ENCODE data around the gene CPNE6. TPM values are rescaled to one million over a fixed set of nuclear protein-coding genes. Genes with fewer than 3 reads are reported as not detected.

The CPNE6 gene
- polyA plus RNA-seq, 2 of the 4 experiments (the other 2 are of a cell fraction) = not detected

DNA sequence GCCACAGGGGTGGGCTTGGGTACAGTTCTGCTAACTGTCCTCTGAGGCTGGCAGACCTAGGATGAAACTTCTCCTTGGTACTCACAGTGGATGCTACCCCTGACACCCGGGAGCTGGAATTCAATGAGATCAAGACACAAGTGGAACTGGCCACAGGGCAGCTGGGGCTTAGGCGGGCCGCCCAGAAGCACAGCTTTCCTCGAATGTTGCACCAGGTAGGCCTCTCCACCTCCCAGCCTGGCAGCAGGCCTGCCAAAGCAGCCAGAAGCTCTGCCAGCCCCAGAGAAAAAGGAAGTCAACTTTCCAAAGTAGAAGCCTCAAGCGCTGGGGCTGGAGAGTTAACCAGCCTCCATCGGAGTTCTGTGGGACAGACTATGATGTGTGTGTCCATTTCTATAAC lies 45.8 kb downstream of the CPNE6 start:
- Histone ChIP-seq H3K4me1 (peaks cover 11% of the 10 kb centered on the region; the same call in 1 of the 3 replicates), H3K27ac (no peak overlapping the region), H3K4me3 (no peak overlapping the region), H3K9me3 (no peaks in the 10 kb centered on the region), H3K4me2 (no peak overlapping the region)
- no peak for DNase-seq (ENCODE audit: low read depth in 1 of 2, low spot score in 1 of 2)
- POLR2A ChIA-PET = no interaction called here
- 94% methylated on average over 5 of the region's 6 CpGs for WGBS (ENCODE audit: missing lambda C conversion rate)
- CTCF ChIA-PET = interaction anchor here (1.3 to 5.6 kb wide), 8 partner anchors 8 to 59 kb away, joined by 3 to 44 read pairs (median 9); partner anchors contain the start of genes IRF9 and PSME1
- TF ChIP-seq JUNB (IDR thresholded peaks at IDR 0.05) = no peak
- TF ChIP-seq JUN (IDR thresholded peaks at IDR 0.05) = no peak
- no peak for TF ChIP-seq CTCF (IDR thresholded peaks at IDR 0.05)
- TF ChIP-seq GATA3 (IDR thresholded peaks at IDR 0.05; ENCODE audit: borderline replicate concordance) = no peak
- TF ChIP-seq CBX8 (IDR thresholded peaks at IDR 0.05) = no peak
- no peak for TF ChIP-seq FOSB (CRISPR knock-in tag; IDR thresholded peaks at IDR 0.05)
- TF ChIP-seq ATOH8 (CRISPR knock-in tag; IDR thresholded peaks at IDR 0.05; ENCODE audit: low read depth) = no peak
- no peak for TF ChIP-seq RCOR1 (IDR thresholded peaks at IDR 0.05; ENCODE audit: low read depth, low read length)
- no peak for ATAC-seq
- FAIRE-seq = no peak

DNA sequence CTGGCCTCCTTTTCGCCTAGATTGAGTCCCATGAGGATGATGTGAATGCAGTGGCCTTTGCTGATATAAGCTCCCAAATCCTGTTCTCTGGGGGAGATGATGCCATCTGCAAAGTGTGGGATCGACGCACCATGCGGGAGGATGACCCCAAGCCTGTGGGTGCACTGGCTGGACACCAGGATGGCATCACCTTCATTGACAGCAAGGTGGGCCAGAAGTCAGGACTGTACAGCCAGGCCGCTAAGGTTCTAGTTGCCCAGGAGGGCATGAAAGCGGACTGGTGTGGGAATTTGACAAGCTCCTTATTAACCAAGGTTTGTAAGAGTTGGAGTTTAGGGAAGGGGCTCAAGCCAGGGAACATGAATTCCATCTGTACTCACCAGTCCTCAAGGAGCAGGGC lies 48.3 kb downstream of the CPNE6 start:
- no peak for FAIRE-seq
- no peak for ATAC-seq
- CTCF ChIA-PET = interaction anchor here (1.2 to 5.5 kb wide), 5 partner anchors 11 to 41 kb away, joined by 4 to 20 read pairs (median 7); partner anchors contain the start of genes IRF9 and PSME1
- Histone ChIP-seq H3K9me3 (no peaks in the 10 kb centered on the region), H3K27ac (no peak overlapping the region), H3K4me1 (peaks cover 8% of the 10 kb centered on the region; the same call in 1 of the 3 replicates), H3K4me2 (no peak overlapping the region), H3K4me3 (no peak overlapping the region)
- POLR2A ChIA-PET = no interaction called here
- 93% methylated on average over 6 of the region's 6 CpGs for WGBS (ENCODE audit: missing lambda C conversion rate)
- no peak for TF ChIP-seq EHMT2 (IDR thresholded peaks at IDR 0.05; ENCODE audit: low read depth)
- TF ChIP-seq, protein P1, sequence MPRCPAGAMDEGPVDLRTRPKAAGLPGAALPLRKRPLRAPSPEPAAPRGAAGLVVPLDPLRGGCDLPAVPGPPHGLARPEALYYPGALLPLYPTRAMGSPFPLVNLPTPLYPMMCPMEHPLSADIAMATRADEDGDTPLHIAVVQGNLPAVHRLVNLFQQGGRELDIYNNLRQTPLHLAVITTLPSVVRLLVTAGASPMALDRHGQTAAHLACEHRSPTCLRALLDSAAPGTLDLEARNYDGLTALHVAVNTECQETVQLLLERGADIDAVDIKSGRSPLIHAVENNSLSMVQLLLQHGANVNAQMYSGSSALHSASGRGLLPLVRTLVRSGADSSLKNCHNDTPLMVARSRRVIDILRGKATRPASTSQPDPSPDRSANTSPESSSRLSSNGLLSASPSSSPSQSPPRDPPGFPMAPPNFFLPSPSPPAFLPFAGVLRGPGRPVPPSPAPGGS (IDR thresholded peaks at IDR 0.05) = no peak
- no peak for DNase-seq (ENCODE audit: low read depth in 1 of 2, low spot score in 1 of 2)

DNA sequence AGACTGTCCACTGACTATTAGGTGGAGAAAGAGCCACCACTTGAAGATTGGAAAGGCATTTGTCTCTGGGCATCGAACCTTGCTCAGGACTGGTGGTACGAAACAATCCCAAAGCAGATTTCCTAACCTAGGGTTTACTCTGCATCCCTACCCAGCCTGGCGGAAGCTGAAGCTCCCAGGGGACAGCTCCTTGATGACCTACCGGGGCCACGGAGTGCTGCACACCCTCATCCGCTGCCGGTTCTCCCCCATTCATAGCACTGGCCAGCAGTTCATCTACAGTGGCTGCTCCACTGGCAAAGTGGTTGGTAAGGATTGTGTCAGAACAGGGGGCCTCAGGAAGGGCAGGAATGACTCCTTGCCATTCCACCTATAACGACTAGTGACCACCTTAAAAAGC lies 49.8 kb downstream of the CPNE6 start:
- ChIA-PET CTCF (interaction anchor here (0.9 to 2.0 kb wide), 6 partner anchors 10 to 63 kb away, joined by 3 to 9 read pairs (median 5); partner anchors contain the start of genes IRF9 and PSME1), POLR2A (no interaction called here)
- no peaks in the 10 kb centered on the region for H3K9me3 ChIP-seq
- FAIRE-seq = no peak
- DNase-seq (ENCODE audit: low read depth in 1 of 2, low spot score in 1 of 2) = no peak
- TF ChIP-seq KDM5A (IDR thresholded peaks at IDR 0.05) = no peak
- no peak for TF ChIP-seq MAZ (IDR thresholded peaks at IDR 0.05; ENCODE audit: borderline replicate concordance, low read depth, low read length)
- no peak for TF ChIP-seq ZFP36 (IDR thresholded peaks at IDR 0.05; ENCODE audit: borderline replicate concordance, partially characterized antibody)
- TF ChIP-seq CHD2 (IDR thresholded peaks at IDR 0.05; ENCODE audit: low read length, partially characterized antibody) = no peak
- TF ChIP-seq NPAS2 (CRISPR knock-in tag; IDR thresholded peaks at IDR 0.05; ENCODE audit: borderline replicate concordance) = no peak
- TF ChIP-seq JUNB (IDR thresholded peaks at IDR 0.05) = no peak
- TF ChIP-seq RNF2 (IDR thresholded peaks at IDR 0.05; ENCODE audit: borderline replicate concordance, low read depth) = no peak
- TF ChIP-seq CEBPB (IDR thresholded peaks at IDR 0.05) = no peak
- TF ChIP-seq HOXB5 (CRISPR knock-in tag; IDR thresholded peaks at IDR 0.05) = no peak
- TF ChIP-seq CBX2 (IDR thresholded peaks at IDR 0.05; ENCODE audit: borderline replicate concordance, low read depth) = no peak
- no peak for TF ChIP-seq BHLHE40 (IDR thresholded peaks at IDR 0.05; ENCODE audit: low read depth, low read length)
- TF ChIP-seq JUN (IDR thresholded peaks at IDR 0.05) = no peak
- TF ChIP-seq CHD4 (IDR thresholded peaks at IDR 0.05; ENCODE audit: borderline replicate concordance) = no peak
- TF ChIP-seq RCOR1 (IDR thresholded peaks at IDR 0.05; ENCODE audit: low read depth, low read length) = no peak
- TF ChIP-seq HDAC2 (IDR thresholded peaks at IDR 0.05) = no peak
- TF ChIP-seq SREBF2 (IDR thresholded peaks at IDR 0.05) = no peak
- TF ChIP-seq ESRRA (IDR thresholded peaks at IDR 0.05; ENCODE audit: borderline replicate concordance, low read length) = no peak
- no peak for TF ChIP-seq GATA3 (IDR thresholded peaks at IDR 0.05; ENCODE audit: borderline replicate concordance)
- no peak for TF ChIP-seq HEYL (CRISPR knock-in tag; IDR thresholded peaks at IDR 0.05)
- ATAC-seq = no peak
- H3K4me1 ChIP-seq = 0 out of 3 replicates have a peak, but pooled peaks cover under 1% of the 10 kb centered on the region
- H3K27ac ChIP-seq = no peak overlapping the region
- no peak overlapping the region for H3K4me2 ChIP-seq
- no peak overlapping the region for H3K4me3 ChIP-seq
- 90% methylated on average over 8 of the region's 8 CpGs for WGBS (ENCODE audit: missing lambda C conversion rate)

Measured in A549 (cell line).